GM18868 (cell line): ENCODE data around the gene NLRP4.
"Not testable (repeated sequence)": the region's sequence is repeated elsewhere in the genome, so short reads cannot be mapped to it uniquely, and the experiment has no call there.

ENCODE experiments used
- ATAC-seq: cut with Tn5 transposase; IDR thresholded peaks from one replicate; pipeline ENCODE4 v1.9.1; 2021; ENCODE audit warnings: mild to moderate bottlenecking, moderate library complexity; ENCODE audit not compliant: unreplicated experiment

Gene NLRP4

DNA sequence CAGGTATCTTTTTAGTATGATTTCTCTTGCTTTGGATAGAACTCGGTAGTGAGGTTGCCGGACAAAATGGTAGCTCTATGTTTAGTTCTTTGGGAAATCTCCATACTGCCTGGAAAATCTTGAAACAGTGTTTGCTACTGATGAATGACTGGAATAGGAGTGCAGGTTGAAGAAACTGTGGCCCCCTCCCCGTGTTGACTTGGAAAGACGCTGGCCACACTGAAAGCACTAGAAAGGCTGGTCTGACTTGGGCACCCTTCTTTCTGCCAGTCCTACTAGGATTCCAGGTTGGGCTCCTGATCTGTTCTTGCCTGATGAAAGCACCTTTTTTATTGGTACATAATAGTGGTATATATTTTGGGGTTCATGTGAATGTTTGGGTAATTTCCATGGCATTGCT, 46.3 kb downstream of the NLRP4 start:
- ATAC-seq, result no peak

DNA sequence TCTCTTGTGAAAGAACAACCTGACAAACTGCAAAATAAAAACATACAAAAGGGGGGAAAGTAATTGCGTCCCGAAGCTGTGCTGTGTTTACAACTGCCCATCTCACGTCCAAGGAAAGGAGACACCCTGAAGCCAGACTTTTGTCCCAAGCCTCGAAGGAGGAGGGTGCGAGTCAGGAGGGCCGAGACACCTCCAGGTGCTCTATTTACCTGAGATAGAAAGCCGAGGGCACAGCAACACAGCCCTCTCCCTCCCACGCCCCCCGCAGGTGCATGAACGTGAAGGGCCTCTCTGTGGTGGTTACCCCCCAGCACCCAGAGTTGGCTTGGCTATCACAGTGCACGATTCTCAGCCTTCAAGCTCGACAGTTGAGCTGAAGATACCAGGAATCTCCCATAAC, 62.6 kb downstream of the NLRP4 start:
- ATAC-seq, result no peak

DNA sequence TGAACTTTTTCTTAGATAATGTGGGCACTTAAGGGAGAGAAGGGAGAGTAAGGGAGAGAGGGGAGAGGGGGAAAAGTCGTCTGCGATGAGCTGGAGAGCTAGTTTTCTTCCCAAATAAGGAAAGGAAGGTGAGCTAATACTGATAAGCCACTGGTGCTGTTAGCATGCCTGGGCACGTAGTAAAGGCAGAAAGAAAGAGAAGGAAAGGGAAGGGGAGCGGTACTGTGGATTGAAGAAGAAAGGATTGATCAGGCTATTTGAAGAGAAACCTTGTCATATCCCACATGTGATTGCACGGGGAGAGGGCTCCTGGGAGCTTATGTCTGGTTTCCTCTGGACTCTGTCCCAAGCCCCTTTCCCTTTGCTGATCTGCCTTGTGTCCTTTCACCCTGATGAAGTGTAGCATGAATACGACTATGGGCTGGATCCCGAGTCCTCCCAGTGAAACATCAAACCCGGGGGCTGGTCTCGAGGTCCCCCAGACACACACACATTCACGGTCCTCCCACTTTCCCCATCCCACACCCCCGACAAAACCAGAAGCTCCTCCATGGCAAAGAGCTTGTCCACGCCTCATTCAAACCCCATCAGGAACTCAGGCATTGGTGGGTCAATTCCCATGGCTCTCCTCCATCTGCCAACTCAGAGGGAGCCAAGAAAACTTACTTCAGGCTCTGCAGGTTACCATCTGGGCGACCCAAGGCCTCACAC, 65.2 kb downstream of the NLRP4 start:
- no peak for ATAC-seq

DNA sequence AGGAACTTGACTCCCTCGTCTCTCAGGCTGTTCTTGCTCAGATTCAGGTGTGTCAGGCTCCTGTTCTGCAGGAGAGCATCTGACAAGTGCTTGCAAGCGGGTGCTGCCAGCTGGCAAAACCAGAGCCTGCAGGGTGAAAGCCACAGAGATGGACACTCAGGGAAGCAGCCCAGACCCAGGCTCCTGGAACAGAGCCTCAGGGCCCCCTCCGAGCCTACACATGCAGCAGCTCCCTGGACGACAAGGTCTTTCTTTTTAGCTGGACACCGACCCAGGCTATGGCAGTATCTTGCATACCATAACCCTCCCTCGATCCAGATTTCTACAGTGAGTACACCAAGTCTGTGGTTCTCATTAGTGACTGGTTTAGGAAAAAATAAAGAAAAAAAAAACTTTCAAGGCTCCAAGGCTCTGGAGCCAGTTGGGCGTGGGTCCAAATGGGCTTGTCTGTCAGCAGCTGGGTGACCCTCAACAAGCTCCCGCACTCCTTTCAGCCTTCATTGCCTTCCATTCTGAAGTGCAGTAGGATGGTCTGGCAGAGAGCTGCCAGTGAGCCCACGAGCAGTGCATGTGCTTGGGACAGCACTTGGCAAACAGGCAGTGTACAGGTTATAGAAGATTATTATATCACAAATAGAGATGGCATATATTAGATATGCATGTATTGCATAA, 65.9 kb downstream of the NLRP4 start:
- ATAC-seq, result no peak

DNA sequence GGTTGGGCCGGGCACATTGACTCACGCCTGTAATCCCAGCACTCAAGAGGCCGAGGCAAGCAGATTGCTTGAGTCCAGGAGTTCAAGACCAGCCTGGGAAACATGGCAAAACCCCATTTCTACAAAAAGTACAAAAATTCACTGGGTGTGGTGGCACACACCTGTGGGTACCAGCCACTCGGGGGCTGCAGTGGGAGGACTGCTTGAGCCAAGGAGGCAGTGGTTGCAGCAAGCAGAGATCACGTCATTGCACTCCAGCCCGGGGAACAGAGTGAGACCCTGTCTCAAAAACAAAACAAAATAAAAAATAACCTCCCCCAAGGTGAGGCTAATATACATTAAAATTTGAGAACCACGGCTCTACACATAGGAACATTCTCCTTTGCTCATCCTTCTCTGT, 70.9 kb downstream of the NLRP4 start:
- no peak for ATAC-seq

DNA sequence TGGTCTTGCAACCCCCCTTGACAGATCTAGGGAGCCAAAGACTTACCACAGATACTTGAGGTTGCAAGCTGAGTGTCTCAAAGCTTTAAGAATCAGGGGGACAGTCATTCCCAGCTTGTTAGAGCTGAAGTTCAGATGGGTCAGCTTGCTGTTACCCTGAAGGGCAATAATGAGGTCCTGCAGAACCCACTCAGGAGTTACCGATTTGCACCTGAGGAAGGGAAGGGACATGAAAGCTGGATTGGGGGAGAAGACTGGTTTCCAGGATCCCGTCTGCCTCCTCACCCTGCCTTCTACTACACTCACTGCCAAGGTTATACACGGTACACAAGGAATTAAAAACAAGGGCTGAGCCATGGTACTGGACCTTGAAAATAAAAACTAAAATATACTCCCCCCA, 71.4 kb downstream of the NLRP4 start:
- ATAC-seq, result no peak

DNA sequence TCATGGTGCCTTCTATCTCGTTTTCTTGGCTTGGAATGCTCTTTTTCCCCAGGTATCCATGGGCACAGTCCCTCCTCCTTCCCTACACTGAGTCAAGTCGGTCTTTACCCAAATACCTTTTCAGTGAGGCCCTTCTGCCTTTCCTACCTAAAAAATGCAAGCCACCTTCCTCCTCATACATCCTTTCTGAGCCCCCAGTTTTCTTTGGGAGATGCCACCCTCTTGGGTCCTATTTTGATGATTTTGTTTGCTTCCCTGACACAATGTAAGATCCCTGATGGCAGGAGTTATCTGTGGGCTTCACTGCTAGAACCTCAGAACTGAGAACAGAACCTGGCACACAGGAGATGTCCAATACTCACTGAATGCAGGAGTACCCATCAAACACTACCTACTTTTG, 73.5 kb downstream of the NLRP4 start:
- ATAC-seq, result no peak

DNA sequence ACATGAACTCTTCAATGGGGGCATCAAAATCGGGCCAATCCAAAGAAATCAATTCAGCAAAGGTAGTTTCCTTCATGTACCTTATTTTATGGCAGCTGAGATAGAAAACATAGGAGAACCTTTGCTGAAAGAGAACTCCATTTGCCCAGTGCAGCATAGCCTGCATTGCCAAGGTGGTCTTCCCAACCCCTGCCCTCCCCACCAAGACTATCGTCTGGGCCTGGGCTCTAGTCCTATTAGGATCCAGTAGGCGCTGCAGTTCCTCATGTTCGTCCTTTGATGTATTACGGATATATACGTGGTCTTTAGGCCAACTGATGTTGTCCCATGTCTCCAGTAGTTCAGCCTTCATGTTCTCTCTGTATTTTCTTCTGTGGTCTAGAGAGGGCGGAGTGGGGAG, 76.6 kb downstream of the NLRP4 start:
- no peak for ATAC-seq

DNA sequence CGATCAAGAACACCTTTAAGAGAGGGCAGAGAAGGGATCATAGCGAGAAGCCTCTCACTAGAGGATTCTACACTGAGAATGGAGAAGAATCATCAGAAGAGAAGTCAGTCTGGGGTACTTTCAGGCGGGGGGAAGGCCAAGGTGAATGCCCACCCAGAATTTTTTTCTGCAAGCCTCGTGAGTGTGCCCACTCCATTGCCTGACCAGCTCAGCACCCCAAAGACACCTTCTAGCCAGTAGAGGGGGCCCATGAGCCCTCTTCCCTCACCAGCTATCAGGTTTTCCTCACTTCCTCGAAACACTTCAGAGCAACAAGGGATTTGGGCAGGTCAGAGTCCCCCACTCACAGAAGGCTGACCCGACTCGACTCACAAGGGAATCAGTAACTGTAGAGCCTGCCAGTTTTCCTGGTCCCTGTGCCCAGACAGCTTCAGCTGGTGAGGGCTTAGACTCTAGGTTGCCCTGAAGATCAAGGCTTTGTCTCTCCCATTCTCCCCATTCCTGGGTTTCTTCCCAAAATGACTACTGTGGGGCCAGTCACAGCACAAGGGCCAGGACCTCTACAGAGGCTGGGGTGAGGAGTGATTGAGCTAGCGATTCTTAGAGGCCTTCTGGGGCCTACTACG, 77.4 kb downstream of the NLRP4 start:
- ATAC-seq, result no peak

DNA sequence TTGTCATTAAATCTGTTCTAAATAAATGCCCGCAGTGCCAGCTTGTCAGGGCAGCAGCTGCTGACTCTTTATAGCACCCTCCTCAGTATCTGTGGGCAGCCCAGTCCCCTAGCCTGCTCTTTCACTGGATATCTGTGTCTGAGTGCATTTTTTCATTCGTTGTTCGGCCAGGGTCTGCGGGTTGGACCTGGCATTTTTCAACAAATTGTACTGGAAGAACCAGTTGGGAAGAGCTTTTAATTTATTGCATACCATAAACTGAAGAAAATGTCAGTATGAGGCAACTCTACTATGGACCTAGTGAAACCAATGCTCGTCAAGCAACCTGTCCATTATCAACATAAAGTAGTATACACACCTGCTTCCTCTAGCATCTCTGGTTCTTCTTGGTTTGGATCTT, 87.2 kb downstream of the NLRP4 start:
- ATAC-seq, result no peak

DNA sequence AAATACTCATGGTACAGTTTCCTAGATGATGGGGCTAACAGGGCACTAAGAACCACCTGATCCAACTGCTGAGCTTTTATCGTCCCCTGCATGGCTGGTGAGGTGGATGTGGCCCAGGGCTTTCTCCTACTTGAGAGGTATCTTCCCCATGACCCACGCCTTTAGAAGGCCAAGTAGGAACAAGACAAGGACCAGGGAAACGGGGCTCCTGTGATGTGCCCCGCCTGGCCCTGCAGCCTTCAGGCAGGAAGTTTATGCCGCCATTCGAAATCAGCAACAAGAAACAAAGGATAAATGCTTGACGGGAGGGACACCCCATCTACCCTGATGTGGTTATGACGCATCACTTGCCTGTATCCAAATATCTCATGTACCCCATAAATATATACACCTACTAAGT, 91.7 kb downstream of the NLRP4 start:
- no peak for ATAC-seq

DNA sequence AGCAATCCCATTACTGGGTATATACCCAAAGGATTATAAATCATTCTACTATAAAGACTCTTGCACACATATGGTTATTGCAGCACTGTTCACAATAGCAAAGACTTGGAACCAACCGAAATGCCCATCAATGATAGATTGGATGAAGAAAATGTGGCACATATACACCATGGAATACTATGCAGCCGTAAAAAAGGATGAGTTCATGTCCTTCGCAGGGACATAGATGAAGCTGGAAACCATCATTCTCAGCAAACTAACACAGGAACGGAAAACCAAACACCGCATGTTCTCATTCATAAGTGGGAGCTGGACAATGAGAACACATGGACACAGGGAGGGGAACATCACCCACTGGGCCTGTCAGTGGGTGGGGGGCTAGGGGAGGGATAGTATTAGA, 92.9 kb downstream of the NLRP4 start:
- not testable (repeated sequence) for ATAC-seq

DNA sequence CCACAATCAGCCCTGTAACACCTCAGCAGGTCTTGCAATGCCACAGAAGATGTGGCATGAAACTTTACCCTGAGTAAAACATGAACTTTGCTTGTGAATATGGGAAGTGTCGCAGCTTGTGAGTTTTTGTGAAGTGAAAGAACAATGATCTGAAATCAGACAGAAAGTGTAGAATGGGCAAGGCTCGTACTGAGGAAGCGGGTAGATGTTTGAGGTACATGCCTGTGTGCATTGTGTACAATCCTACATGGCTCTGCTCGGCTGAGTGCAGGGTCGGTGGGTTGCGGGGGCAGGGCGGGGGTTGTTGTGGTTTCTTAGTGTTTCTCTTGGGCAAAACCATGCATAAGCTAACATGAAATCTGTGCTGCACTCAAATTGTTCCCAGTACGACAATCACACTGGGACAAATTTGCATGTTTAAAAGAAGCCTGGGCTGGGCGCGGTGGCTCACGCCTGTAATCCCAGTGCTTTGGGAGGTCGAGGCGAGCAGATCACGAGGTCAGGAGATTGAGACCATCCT, 94.7 kb downstream of the NLRP4 start:
- ATAC-seq, result no peak
